HG03039 (cell line): Measurements from ENCODE around the gene LACTBL1.
"Not testable (repeated sequence)": the region's sequence is repeated elsewhere in the genome, so short reads cannot be mapped to it uniquely, and the experiment has no call there.

ENCODE experiments used
- ATAC-seq: cut with Tn5 transposase; IDR thresholded peaks from one replicate; pipeline ENCODE4 v1.9.1; 2021; ENCODE audit warnings: mild to moderate bottlenecking, moderate library complexity; ENCODE audit not compliant: unreplicated experiment

The LACTBL1 gene

DNA sequence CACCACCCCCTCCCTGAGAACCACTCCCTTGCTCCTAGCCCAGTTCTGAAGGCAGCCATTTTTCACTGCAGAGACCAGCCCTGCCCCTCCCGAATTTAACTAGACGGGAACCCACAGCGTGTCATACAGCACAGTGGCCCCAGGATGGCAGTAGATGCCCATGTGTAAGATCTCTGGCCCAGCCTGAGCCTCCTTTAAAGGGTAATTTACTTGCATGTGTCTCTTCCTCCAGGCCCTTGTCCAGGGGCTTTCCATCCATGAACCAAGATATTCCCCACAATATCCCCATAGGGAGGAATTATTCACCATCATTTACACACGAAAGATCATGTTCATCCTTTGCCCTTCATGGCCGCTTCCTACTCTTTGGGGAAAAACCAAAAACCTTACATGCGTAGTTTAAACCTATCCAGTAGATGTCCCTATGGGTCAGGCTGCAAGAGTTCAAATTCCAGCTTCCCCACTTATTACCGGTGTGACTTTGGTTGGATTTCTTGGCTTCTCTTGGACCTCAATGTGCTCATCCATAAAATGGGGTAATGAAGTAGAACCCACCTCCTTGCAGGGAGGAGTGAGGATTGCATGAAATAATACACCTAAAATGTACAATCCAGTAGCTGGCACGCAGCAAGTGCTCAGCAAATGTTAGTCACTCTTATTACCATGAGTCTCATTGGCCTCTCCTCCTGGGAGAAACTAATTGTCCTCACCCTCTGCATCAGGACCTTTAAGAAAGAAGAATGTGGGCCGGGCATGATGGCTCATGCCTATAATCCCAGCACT is 4.0 kb upstream of the LACTBL1 start:
- ATAC-seq = no peak

DNA sequence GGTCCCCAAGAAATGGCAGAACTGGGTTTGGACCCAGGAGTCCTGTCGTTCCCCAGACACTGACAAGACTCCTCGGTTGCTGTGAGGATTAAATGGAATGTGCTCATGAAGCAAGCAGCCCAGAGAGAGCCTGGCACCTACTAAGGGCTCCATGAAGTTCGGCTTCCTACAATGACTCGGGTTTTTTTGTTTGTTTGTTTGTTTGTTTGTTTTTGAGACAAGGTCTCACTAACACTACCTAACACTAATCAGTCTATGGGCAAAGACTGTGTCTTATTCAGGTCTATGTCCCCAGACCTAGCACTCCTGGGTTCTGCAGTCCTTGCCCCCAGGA is 3.4 kb upstream of the LACTBL1 start:
- no peak for ATAC-seq

DNA sequence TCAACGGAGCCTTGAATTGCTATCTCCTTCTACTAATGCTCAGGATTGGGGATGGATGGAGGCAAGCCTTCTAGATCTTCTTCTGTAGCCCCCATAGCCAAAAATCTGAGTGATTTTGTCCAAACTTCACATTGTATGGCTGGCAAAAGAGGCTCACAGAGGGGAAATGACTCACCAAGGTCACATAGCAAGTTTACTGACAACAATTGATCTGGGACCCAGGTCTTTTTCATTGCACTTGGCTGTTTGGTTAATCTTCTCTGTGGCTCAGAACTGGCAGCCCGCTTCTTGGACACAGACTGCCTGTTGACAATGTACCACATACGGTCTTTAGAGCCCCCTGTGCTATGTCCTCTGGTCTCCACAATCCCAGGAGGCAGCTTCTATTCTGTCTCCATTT is 3.0 kb upstream of the LACTBL1 start:
- ATAC-seq = no peak

DNA sequence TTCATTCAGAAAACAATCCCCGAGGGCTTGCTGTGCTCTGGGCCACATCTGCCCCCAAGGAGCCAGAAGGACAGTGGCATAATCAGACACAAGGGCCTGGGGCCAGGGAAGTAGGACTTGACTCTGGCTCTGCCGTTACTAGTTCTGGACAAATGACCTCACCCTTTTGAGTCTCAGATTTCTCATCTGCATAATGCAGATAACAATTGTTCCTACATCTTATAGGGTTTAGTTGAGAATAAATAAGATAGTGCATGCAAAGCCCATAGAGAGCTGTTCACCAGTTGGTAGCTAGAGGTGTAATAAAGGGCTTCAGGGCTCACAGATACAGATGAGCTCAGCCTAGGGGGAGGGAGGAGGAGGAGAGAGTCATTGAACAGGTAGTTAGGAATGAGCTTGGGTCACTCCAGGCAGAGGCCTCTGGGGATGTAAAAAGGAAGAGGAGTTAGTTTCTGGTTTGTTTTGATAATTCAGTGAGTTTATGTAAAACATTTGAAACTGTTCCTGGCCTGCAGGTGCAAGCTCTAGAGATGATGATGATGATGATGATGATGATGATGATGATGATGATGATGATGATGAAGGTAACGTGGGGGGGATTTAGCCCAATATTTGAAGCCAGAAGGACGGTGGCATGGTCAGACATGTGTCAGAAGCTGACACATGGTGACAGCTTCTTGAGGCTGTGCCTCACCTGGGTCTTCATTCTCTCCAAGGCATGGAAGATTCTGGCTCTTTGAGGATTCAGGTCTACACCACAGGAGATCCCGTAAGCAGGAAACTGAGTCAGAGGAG is 858 bp downstream of the LACTBL1 start:
- no peak for ATAC-seq

DNA sequence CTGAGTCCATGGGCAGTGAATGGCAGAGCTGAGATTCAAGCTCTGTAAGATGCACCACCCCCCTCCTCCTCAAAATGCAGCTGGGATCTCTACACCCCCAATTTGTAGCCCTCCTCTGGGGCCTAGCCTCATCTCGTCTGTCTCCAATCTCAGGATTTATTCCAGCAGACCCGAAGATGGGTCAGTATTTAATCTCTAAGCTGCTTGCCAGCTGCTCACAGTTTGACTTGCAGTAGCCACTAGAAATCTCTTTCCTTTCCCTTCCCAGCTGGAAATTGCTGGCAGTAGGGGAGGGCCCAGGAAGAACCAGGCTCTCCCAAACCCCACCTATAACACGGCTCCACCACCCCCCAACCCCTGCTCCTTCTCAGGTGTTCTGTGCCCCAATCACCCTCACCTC is 1.5 kb downstream of the LACTBL1 start:
- ATAC-seq = no peak

DNA sequence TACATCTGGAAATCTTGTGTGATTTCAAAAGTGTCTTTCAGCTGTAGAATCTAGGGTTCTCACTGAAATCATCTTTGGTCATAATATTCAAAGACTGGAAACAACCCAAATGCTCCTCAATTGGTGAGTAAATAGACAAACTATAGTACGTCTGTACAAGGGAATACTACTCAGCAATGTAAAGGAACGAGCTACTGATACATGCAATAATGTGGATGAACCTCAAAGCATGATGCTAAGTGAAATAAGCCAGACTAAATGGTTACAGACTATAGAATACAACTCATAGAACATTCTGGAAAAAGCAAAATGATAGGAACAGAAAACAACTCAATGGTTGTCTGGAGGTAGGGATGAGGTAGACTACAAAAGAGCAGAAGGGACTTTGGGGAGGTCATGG is 2.6 kb downstream of the LACTBL1 start:
- ATAC-seq = no peak

DNA sequence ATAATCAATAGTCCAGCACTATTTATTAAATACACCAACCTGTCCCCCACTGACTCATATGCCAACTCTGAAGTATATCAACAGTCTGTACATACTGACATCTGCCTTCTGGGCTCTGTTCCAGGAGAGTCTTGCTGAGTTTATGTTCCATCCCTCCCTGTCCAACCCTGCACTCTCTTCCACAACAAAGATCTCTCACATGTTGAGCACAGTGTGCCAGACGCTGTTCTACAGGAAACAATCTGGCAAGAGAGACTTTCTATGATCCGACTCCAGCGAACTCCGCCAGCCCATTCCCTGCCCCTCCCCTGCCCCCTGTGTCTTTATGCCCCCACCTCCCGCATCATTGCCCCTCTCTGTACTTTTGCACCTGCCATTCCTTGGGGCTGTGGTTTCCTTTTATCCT is 3.4 kb downstream of the LACTBL1 start:
- no peak for ATAC-seq

DNA sequence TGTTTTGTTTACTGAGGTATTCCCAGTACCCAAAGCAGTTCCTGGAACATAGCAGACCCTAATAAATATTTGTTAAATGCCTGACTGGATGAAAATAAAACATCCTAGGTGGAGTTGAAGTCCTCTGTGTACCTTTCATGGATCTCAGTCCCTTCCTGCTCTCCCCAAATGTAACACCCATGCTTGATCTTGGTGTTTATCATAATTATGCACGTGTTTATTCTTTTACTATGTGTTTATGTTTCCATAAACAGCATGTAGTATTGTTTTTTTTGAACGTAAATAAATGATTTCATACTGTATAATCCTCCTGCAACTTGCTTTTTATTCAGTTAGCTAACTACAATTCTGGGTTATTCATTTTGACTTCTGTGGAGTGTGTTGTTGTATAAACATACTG is 4.8 kb downstream of the LACTBL1 start:
- no peak for ATAC-seq

DNA sequence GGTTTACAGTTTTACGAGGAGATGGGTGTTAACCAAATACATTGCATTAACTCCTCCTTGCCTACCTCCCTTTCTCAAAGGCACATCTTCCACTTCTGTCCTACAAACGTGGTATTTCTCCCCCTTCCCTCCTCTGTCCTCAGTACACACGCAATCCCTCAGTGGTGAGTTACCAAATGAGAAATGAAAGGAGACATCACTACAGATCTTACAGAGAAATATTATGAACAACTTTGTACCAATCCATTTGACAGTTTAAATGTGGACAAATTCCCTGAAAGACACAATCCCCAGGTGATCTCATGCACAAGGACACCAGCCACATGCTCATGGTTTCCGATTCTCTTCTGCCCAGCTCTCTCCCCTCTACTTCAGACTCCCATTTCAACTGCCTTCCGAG is 6.4 kb downstream of the LACTBL1 start:
- no peak for ATAC-seq

DNA sequence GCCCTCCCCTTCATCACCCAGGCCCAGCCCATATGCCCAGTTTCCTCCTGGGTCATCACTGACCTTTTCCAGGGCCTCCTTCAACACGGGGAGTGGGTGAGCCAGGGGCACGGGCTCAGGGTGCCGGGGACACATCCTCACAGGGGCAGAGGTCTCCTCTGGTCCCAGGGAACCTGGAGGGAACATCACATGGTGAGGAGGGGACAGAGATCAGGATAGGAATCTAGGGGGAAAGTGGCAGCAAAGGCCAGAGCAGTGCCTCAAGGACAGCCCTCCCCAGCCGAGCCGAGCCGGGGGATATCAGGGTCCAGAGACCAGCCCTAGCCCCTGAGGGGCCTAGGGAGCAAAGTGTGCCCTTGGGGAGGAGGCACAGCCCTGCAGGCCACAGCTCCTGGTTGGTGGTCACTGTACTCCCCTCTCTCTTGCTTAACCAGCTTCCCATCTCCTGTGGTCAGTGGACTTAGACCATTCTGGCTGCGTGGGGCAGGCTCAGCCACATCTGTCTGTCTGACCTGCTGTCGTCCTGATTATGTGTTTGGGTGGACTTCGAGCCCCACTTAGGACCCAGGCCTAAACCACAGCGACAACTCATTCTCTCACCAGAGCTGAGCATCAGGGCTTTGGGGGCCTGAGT is 9.5 kb downstream of the LACTBL1 start:
- ATAC-seq = no peak

DNA sequence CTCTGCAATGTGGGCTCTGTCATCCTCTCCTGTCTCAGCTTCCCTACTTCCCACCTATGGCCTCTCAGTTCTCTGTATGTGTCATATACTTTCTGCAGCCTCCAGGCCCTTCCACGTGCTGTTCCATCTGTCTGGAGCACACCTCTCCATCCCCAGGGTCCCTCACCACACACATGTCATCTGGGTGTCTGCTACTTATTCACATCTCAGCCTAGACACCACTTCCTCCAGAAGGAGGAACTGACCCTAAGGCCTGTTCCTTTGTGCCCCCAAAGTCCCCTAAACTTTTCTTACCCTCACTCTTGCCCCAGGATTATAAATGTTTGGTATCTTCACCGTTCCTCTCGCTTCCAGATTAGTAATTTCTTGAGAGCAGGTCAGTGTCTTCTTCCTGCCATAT is 10.1 kb downstream of the LACTBL1 start:
- no peak for ATAC-seq

DNA sequence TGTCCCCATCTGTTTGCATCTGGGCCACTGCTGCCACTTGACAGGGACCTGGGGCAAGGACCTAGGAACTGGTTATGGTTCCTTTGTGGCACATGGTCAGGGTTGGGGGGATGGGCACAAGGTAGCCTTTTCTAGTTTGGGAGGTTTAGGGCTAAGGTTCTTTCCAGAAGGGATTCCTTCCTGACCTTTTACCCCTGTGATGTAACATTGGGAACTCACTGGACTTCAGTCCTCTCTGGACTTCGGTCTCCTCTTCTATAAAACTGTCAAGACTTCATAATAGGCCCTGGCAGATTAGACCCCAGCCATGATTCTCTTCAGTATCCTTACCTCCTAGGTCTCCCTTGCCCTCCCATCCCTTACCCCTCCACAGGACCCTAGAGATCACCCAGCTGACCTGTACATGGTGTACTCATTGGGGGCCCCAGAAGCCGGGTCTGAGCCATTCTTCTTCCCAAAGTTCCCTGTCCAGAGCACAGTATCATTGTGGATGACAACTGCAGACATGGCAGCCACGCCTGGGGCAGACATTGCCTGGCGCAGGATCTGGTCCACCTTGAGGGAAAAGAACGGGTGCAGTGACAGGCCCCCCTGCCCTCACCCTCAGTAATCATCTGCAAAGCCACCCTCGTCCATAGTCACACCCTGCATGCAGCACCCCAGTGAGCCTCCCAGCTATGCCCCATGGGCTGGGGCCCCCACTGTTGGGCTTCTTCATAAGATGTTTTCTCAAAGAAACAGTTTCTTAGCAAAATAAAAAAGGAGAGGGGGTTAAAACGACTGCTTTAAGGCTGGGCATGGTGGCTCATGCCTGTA is 12.9 kb downstream of the LACTBL1 start:
- no peak for ATAC-seq

DNA sequence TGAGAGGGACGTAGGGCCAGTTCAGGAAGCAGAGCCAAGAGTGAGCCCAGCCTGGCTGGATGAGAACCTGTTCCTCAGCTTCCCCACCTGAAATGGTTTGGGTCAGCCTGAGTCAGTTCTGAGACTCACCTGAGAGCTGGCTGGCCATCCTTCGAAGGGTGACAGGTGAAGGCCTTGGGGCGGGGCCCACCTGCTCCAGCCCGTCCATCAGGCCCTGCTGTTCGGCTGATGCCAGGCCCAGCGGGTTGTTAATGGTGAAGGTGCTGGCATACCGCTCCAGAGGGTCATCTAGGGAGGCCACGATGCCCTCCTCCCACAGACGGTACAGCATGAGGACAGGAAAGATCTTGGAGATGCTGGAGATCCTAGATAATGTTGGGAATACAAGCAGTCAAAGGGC is 14.1 kb downstream of the LACTBL1 start:
- ATAC-seq = no peak

DNA sequence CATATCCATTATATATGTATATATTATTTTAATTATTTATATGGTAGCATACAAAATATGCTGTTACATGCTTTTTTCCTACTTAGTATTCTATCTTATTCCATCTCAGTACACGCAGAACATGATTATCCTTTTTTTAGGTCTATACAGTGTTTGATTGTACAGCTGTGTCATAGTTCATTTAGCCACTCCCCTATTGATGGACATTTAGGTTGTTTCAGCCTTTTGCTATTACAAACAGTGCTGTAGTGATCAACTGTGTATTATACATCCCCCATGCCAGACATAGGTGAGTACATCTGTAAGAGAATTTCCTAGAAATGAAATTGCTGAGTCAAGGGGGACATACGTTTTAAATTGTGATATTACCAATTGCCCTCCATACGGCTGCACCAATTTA is 15.6 kb downstream of the LACTBL1 start:
- no peak for ATAC-seq

DNA sequence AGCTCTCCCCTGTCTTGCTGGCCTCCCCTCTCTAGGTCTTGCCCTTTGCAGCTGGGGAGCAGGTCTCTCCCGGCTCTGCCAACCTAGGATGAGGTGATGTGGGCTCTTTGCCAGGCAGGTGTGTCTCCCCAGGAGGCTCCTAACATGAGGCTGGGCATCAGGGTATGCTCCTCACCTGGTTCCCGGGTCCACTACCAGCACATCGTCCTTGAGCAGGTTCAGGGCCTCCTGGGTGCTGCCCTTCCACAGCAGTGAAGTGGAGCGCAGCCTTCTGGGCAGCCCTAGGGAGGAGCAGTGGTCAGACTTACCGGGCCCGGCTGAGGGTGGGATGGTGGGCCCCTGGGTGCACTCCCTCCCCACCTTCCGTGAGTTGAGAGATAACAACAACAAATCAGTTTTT is 17.5 kb downstream of the LACTBL1 start:
- ATAC-seq = no peak

DNA sequence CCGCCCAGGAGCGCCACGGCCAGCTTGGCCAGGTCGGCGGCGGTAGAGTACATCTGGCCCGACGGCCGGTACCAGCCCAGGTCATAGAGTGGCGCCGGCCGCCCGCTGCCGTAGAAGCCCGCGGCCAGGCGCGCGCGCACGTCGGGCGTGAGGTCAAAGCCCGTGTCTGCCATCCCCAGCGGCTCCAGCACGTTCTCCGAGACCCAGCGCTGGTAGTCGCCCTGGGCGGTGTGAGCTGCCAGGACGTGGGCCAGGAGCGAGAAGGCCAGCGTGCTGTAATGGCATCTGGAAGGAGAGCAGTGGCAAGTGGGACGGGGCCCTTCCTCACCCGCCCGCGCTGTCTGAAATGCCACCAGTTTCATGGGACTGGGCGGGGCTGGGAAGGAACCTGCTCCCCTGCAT is 18.9 kb downstream of the LACTBL1 start:
- no peak for ATAC-seq

DNA sequence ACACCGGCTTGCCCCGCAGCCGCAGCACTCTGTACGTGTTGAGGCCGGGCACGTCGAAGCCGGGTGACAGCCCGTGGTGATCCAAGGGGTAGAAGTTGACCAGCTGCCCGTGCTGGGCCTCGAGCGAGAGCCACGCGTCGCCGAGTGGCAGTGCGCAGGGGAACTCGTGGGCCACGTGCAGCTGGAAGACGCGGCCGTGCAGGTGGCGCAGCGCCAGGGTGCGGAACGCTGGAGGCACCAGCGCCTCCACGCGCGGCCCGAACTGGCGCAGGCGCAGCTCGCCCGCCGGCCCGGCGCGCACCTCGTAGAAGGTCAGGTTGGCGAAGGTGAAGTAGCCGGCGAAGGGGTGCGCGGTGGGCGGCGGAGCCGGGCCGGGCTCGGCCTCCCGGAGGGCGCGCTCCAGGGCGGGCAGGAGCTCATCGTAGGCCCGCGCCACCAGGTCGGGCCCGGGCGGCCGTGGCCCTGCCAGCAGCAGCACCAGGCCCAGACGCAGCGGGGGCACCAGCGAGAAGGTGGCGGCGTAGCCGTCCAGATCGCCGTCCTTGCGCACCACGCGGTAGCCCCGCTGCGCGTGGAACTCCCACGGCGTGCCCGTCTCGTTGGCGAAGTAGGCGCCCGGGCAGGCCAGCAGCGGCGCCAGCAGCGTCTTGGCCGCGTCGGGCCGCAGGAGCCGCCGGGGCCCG is 19.5 kb downstream of the LACTBL1 start:
- no peak for ATAC-seq

DNA sequence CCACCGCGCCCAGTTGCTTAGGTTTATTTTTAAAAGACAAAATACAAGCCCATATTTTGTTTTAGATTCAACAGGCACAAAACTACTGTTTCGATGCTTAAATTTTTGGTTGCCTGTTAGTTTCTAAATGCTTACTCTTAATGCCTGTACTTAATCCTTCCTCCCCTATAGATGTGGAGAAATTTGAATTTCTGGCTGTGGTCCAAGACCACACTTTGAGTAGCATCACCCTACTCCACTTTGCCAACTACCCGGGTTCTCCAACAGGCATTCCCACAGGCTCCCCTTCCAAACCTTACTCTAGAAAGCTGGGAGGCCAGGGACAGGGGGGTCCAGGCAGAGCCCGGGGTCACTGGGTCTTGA is 20.0 kb downstream of the LACTBL1 start:
- ATAC-seq = no peak

DNA sequence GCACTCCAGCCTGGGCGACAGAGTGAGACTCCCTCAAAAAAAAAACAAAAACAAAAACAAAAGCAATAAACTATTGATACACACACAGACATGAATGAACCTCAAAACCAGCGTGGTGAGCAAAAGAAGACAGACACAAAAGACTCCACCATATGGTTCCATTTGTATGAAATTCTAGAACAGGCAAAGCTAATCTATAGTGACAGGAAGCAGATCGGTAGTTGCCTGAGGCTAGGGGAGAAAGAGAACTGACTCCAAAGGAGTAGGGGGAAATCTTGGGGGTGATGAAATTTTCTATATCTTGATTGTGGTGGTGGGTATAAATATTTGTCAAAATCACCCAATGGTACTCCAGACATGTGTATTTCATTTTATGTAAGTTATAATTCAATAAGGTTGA is 20.9 kb downstream of the LACTBL1 start:
- no peak for ATAC-seq

DNA sequence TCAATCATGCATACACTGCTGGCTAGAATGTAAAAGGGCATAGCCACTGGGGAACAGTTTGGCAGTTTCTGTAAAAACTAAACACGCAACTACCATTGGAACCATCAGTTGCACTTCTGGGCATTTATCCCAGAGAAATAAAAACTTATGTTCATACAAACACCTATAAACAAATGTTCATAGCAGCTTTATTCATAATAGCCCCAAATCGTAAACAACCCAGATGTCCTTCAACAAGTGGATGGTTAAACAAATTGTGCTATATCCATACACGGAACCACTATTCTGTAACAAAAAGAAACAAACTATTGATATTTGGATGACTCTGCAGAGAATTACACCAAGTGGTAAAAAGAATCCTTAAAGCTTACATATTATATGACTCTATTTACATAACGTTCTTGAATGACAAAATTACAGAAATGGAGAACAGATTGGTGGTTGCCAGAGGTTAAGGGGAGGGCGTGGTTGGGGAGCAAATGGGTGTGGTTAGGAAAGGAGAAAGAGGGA is 22.8 kb downstream of the LACTBL1 start:
- ATAC-seq = no peak

DNA sequence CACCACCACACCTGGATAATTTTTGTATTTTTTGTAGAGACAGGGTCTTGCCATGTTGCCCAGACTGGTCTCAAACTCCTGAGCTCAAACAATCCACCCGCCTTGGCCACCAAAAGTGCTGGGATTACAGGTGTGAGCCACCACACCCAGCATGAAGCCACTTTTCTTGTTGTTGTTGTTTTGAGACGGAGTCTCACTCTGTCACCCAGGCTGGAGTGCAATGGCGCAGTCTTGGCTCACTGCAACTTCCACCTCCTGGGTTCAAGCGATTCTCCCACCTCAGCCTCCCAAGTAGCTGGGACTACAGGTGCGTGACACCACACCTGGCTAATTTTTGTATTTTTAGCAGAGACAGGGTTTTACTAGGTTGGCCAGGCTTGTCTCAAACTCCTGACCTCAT is 27.5 kb downstream of the LACTBL1 start:
- not testable (repeated sequence) for ATAC-seq
